Measurements from ENCODE around the gene GRK5.

Gene GRK5

GRCh38 chr10:119349341-119349740 is 142.0 kb downstream of the GRK5 start:
- no peak overlapping the region for H3K27ac ChIP-seq
- no peak for TF ChIP-seq ZFX (IDR thresholded peaks at IDR 0.05; ENCODE audit: borderline replicate concordance)
- TF ChIP-seq CTCF (IDR thresholded peaks at IDR 0.05): no peak

GRCh38 chr10:119349937-119350501 is 142.6 kb downstream of the GRK5 start:
- TF ChIP-seq ZFX (IDR thresholded peaks at IDR 0.05; ENCODE audit: borderline replicate concordance): no peak
- no peak for TF ChIP-seq CTCF (IDR thresholded peaks at IDR 0.05)
- H3K27ac ChIP-seq: no peak overlapping the region

GRCh38 chr10:119350502-119351097 is 143.2 kb downstream of the GRK5 start:
- H3K27ac ChIP-seq: no peak overlapping the region
- TF ChIP-seq ZFX (IDR thresholded peaks at IDR 0.05; ENCODE audit: borderline replicate concordance) (no peak), CTCF (IDR thresholded peaks at IDR 0.05) (no peak)

- no peak overlapping the region for H3K27ac ChIP-seq
- no peak for TF ChIP-seq CTCF (IDR thresholded peaks at IDR 0.05)
- no peak for TF ChIP-seq ZFX (IDR thresholded peaks at IDR 0.05; ENCODE audit: borderline replicate concordance)
Measured at GRCh38 chr10:119351189-119351588, 143.8 kb downstream of the GRK5 start.

GRCh38 chr10:119352042-119352441 is 144.7 kb downstream of the GRK5 start:
- TF ChIP-seq CTCF (IDR thresholded peaks at IDR 0.05): no peak
- no peak for TF ChIP-seq ZFX (IDR thresholded peaks at IDR 0.05; ENCODE audit: borderline replicate concordance)
- no peak overlapping the region for H3K27ac ChIP-seq

- TF ChIP-seq CTCF (IDR thresholded peaks at IDR 0.05): no peak
- TF ChIP-seq ZFX (IDR thresholded peaks at IDR 0.05; ENCODE audit: borderline replicate concordance): no peak
- no peak overlapping the region for H3K27ac ChIP-seq
Measured at GRCh38 chr10:119352807-119353206, 145.4 kb downstream of the GRK5 start.

- TF ChIP-seq ZFX (IDR thresholded peaks at IDR 0.05; ENCODE audit: borderline replicate concordance) (no peak), CTCF (IDR thresholded peaks at IDR 0.05) (no peak)
- no peak overlapping the region for H3K27ac ChIP-seq
Measured at GRCh38 chr10:119353421-119353820, 146.1 kb downstream of the GRK5 start.
